CD4-positive, CD25-positive, alpha-beta regulatory T cell (primary cell): Measurements from ENCODE around the gene CHD9. TPM values are rescaled to one million over a fixed set of nuclear protein-coding genes. Genes with fewer than 3 reads are reported as not detected.
"Not testable (repeated sequence)": the region's sequence is repeated elsewhere in the genome, so short reads cannot be mapped to it uniquely, and the experiment has no call there.

Experiments
- ATAC-seq, 2 donors: fragments of 150-1000 bp; cut with Tn5 transposase; one replicate each; pipeline ENCODE4 v1.10.0; 2021; ENCODE audit warnings: low read depth in 2 of 2, moderate number of reproducible peaks in 2 of 2, moderate library complexity in 1 of 2
- DNase-seq, 3 donors: peaks; one replicate each; pipeline versions ENCODE4 v3.0.0 to v3.0.0-alpha.2; 2012 to 2022; ENCODE audit warnings: mixed read lengths in 1 of 3
- H3K27ac ChIP-seq: one replicate; pipeline ENCODE4 v1.7.0; 2013; ENCODE audit warnings: mild to moderate bottlenecking, low read length; ENCODE audit not compliant: insufficient read depth, poor library complexity, severe bottlenecking
- H3K27me3 ChIP-seq: one replicate; pipeline ENCODE4 v1.7.0; 2013; ENCODE audit warnings: low read length; ENCODE audit not compliant: control insufficient read depth, insufficient read depth
- H3K36me3 ChIP-seq: one replicate; pipeline ENCODE4 v1.7.0; 2013; ENCODE audit warnings: mild to moderate bottlenecking, low read length, moderate library complexity; ENCODE audit not compliant: control insufficient read depth, insufficient read depth
- H3K4me1 ChIP-seq: 2 replicates; pipeline ENCODE4 v1.7.0; 2013; ENCODE audit warnings: mild to moderate bottlenecking, low read length; ENCODE audit not compliant: insufficient read depth, control insufficient read depth, poor library complexity, severe bottlenecking
- H3K4me3 ChIP-seq: one replicate; pipeline ENCODE4 v1.7.0; 2013; ENCODE audit warnings: low read depth, mild to moderate bottlenecking, low read length, moderate library complexity
- H3K9me3 ChIP-seq, 2 experiments: 1 replicate in 1 of 2; 2 replicates in 1 of 2; pipeline ENCODE4 v1.7.0; 2013; ENCODE audit warnings: low read length in 2 of 2, mild to moderate bottlenecking in 1 of 2, moderate library complexity in 1 of 2; ENCODE audit not compliant: control insufficient read depth in 2 of 2
- H3K27ac Mint-ChIP-seq, 3 donors: one replicate each; pipeline ENCODE4 v1.8.0; 2020 to 2022; ENCODE audit warnings: mild to moderate bottlenecking in 3 of 3, mixed read lengths in 3 of 3, moderate library complexity in 2 of 3
- H3K27me3 Mint-ChIP-seq: one replicate; pipeline ENCODE4 v1.8.0; 2022; ENCODE audit warnings: mild to moderate bottlenecking, mixed read lengths
- H3K36me3 Mint-ChIP-seq: one replicate; pipeline ENCODE4 v1.8.0; 2020; ENCODE audit warnings: mixed read lengths
- H3K4me1 Mint-ChIP-seq, 4 donors: one replicate each; pipeline ENCODE4 v1.8.0; 2020 to 2022; ENCODE audit warnings: mixed read lengths in 4 of 4, mild to moderate bottlenecking in 1 of 4
- H3K4me3 Mint-ChIP-seq, 4 donors: one replicate each; pipeline ENCODE4 v1.8.0; 2020 to 2022; ENCODE audit warnings: mild to moderate bottlenecking in 4 of 4, mixed read lengths in 4 of 4, moderate library complexity in 3 of 4
- H3K9me3 Mint-ChIP-seq, 7 donors: one replicate each; pipeline ENCODE4 v1.8.0; 2020 to 2022; ENCODE audit warnings: mixed read lengths in 7 of 7, mild to moderate bottlenecking in 3 of 7, moderate library complexity in 2 of 7
- polyA plus RNA-seq, 4 donors: library from polyadenylated mRNA; unstranded; fragments of 300-500 nt; fragmentation: Illumina TruSeq; gene quantifications; one replicate each; pipeline ENCODE4 v1.2.3, GENCODE V29; 2021
- total RNA-seq: library from RNA; stranded (reverse); gene quantifications from one replicate; pipeline ENCODE4 v1.2.3, GENCODE V29; 2022

Gene CHD9
- total and polyA plus RNA-seq, 5 donors from 2014 or later, result 17.6 to 32.7 (median 23.2) TPM

GRCh38 chr16:53031323-53031942 is 23.4 kb upstream of the CHD9 start:
- no peaks in the 10 kb centered on the region for H3K9me3 ChIP-seq
- Mint-ChIP-seq H3K4me1 (no peaks in the 10 kb centered on the region), H3K27me3 (peaks cover 12% of the 10 kb centered on the region), H3K36me3 (no peaks in the 10 kb centered on the region), H3K27ac (no peak overlapping the region), H3K9me3 (peaks cover 0 to 5% (median 0%) of the 10 kb centered on the region in 7 donors), H3K4me3 (no peak overlapping the region)
- H3K27ac ChIP-seq, result no peak overlapping the region
- H3K4me1 ChIP-seq, result no peaks in the 10 kb centered on the region
- H3K27me3 ChIP-seq, result peaks cover 4% of the 10 kb centered on the region
- DNase-seq, result no peak
- ATAC-seq, result no peak
- H3K4me3 ChIP-seq, result no peak overlapping the region
- H3K36me3 ChIP-seq, result no peaks in the 10 kb centered on the region

- ATAC-seq (no peak), DNase-seq (no peak)
- Histone ChIP-seq H3K27ac (no peak overlapping the region), H3K4me3 (no peak overlapping the region), H3K4me1 (no peaks in the 10 kb centered on the region), H3K36me3 (no peaks in the 10 kb centered on the region), H3K27me3 (peaks cover 4% of the 10 kb centered on the region), H3K9me3 (no peaks in the 10 kb centered on the region)
- Mint-ChIP-seq H3K27ac (no peak overlapping the region), H3K36me3 (no peaks in the 10 kb centered on the region), H3K4me3 (no peak overlapping the region), H3K4me1 (no peaks in the 10 kb centered on the region), H3K9me3 (peaks cover 0 to 2% (median 0%) of the 10 kb centered on the region in 7 donors), H3K27me3 (peaks cover 6% of the 10 kb centered on the region)
Observed at GRCh38 chr16:53034306-53034705, 20.5 kb upstream of the CHD9 start.

- no peak overlapping the region for H3K27ac Mint-ChIP-seq
- Histone ChIP-seq H3K4me3 (no peak overlapping the region), H3K27me3 (peaks cover 4% of the 10 kb centered on the region), H3K4me1 (no peaks in the 10 kb centered on the region), H3K9me3 (no peaks in the 10 kb centered on the region), H3K27ac (no peak overlapping the region), H3K36me3 (no peaks in the 10 kb centered on the region)
- no peaks in the 10 kb centered on the region for H3K36me3 Mint-ChIP-seq
- no peak for DNase-seq
- H3K27me3 Mint-ChIP-seq, result peaks cover 8% of the 10 kb centered on the region
- H3K4me1 Mint-ChIP-seq, result no peaks in the 10 kb centered on the region
- no peak for ATAC-seq
- H3K4me3 Mint-ChIP-seq, result no peak overlapping the region
- peaks cover 0 to 2% (median 0%) of the 10 kb centered on the region in 7 donors for H3K9me3 Mint-ChIP-seq
Observed at GRCh38 chr16:53035176-53035942, 19.4 kb upstream of the CHD9 start.

GRCh38 chr16:53036066-53036465 is 18.7 kb upstream of the CHD9 start:
- Histone ChIP-seq H3K9me3 (no peaks in the 10 kb centered on the region), H3K4me1 (no peaks in the 10 kb centered on the region), H3K4me3 (no peak overlapping the region), H3K36me3 (no peaks in the 10 kb centered on the region), H3K27me3 (peaks cover 4% of the 10 kb centered on the region), H3K27ac (no peak overlapping the region)
- no peaks in the 10 kb centered on the region for H3K4me1 Mint-ChIP-seq
- DNase-seq (no peak), ATAC-seq (no peak)
- peaks cover 12% of the 10 kb centered on the region for H3K27me3 Mint-ChIP-seq
- H3K9me3 Mint-ChIP-seq, result peaks cover 0 to 2% (median 0%) of the 10 kb centered on the region in 7 donors
- H3K27ac Mint-ChIP-seq, result no peak overlapping the region
- no peaks in the 10 kb centered on the region for H3K36me3 Mint-ChIP-seq
- no peak overlapping the region for H3K4me3 Mint-ChIP-seq

- not testable (repeated sequence) for H3K4me3 ChIP-seq, H3K4me3 Mint-ChIP-seq, H3K9me3 Mint-ChIP-seq, H3K27me3 Mint-ChIP-seq, H3K9me3 ChIP-seq, H3K27ac ChIP-seq, H3K36me3 ChIP-seq, H3K27me3 ChIP-seq, H3K4me1 Mint-ChIP-seq, H3K36me3 Mint-ChIP-seq, ATAC-seq, H3K4me1 ChIP-seq, H3K27ac Mint-ChIP-seq, DNase-seq
Observed at GRCh38 chr16:53036711-53037110, 18.1 kb upstream of the CHD9 start.

- H3K27me3 ChIP-seq, result no peaks in the 10 kb centered on the region
- H3K4me1 Mint-ChIP-seq, result no peaks in the 10 kb centered on the region
- H3K27ac Mint-ChIP-seq, result no peak overlapping the region
- H3K4me3 Mint-ChIP-seq, result no peak overlapping the region
- H3K9me3 ChIP-seq, result no peaks in the 10 kb centered on the region
- H3K27ac ChIP-seq, result no peak overlapping the region
- peaks cover 0 to 2% (median 0%) of the 10 kb centered on the region in 7 donors for H3K9me3 Mint-ChIP-seq
- H3K27me3 Mint-ChIP-seq, result peaks cover 11% of the 10 kb centered on the region
- H3K4me3 ChIP-seq, result no peak overlapping the region
- no peak for ATAC-seq
- no peaks in the 10 kb centered on the region for H3K36me3 Mint-ChIP-seq
- DNase-seq, result no peak
- H3K36me3 ChIP-seq, result no peaks in the 10 kb centered on the region
- H3K4me1 ChIP-seq, result no peaks in the 10 kb centered on the region
Observed at GRCh38 chr16:53040788-53041187, 14.0 kb upstream of the CHD9 start.

- peaks cover 11% of the 10 kb centered on the region for H3K27me3 Mint-ChIP-seq
- H3K27me3 ChIP-seq, result no peaks in the 10 kb centered on the region
- no peak overlapping the region for H3K27ac ChIP-seq
- H3K4me3 Mint-ChIP-seq, result no peak overlapping the region
- no peaks in the 10 kb centered on the region for H3K36me3 Mint-ChIP-seq
- H3K9me3 ChIP-seq, result no peaks in the 10 kb centered on the region
- no peak overlapping the region for H3K27ac Mint-ChIP-seq
- DNase-seq, result no peak
- H3K36me3 ChIP-seq, result no peaks in the 10 kb centered on the region
- H3K9me3 Mint-ChIP-seq, result peaks cover 0 to 2% (median 0%) of the 10 kb centered on the region in 7 donors
- no peak for ATAC-seq
- no peaks in the 10 kb centered on the region for H3K4me1 ChIP-seq
- H3K4me1 Mint-ChIP-seq, result no peaks in the 10 kb centered on the region
- H3K4me3 ChIP-seq, result no peak overlapping the region
Observed at GRCh38 chr16:53041320-53042051, 13.3 kb upstream of the CHD9 start.
